Memory B cell (primary cell): ENCODE measurements around the gene RCN1.
"Not testable (repeated sequence)": the region's sequence is repeated elsewhere in the genome, so short reads cannot be mapped to it uniquely, and the experiment has no call there.

Experiments used
- ATAC-seq: fragments of 150-1000 bp; cut with Tn5 transposase; 2 replicates; pipeline ENCODE4 v1.10.0; 2021; ENCODE audit warnings: low read depth, mild to moderate bottlenecking, moderate library complexity
- DNase-seq, 2 donors: peaks; one replicate each; pipeline ENCODE4 v3.0.0; 2022; ENCODE audit warnings: low spot score in 2 of 2
- H3K27ac Mint-ChIP-seq: one replicate; pipeline ENCODE4 v1.8.0; 2022; ENCODE audit warnings: mild to moderate bottlenecking, moderate library complexity, mixed read lengths
- H3K27me3 Mint-ChIP-seq: one replicate; pipeline ENCODE4 v1.8.0; 2022; ENCODE audit warnings: mixed read lengths
- H3K36me3 Mint-ChIP-seq: one replicate; pipeline ENCODE4 v1.8.0; 2022; ENCODE audit warnings: mild to moderate bottlenecking, mixed read lengths
- H3K4me1 Mint-ChIP-seq: one replicate; pipeline ENCODE4 v1.8.0; 2022; ENCODE audit warnings: mixed read lengths
- H3K4me3 Mint-ChIP-seq: one replicate; pipeline ENCODE4 v1.8.0; 2022; ENCODE audit warnings: mild to moderate bottlenecking, moderate library complexity, mixed read lengths
- H3K9me3 Mint-ChIP-seq: one replicate; pipeline ENCODE4 v1.8.0; 2022; ENCODE audit warnings: mixed read lengths

The RCN1 gene

GRCh38 chr11:32113200-32113919 lies 22.5 kb downstream of the RCN1 start:
- Mint-ChIP-seq H3K4me1 (peaks cover 2% of the 10 kb centered on the region), H3K27ac (no peak overlapping the region), H3K4me3 (no peak overlapping the region), H3K9me3 (peaks cover 2% of the 10 kb centered on the region), H3K27me3 (peaks cover 11% of the 10 kb centered on the region), H3K36me3 (no peaks in the 10 kb centered on the region)
- no peak for DNase-seq
- ATAC-seq = no peak

GRCh38 chr11:32113920-32114203 lies 23.0 kb downstream of the RCN1 start:
- peaks cover 11% of the 10 kb centered on the region for H3K27me3 Mint-ChIP-seq
- H3K9me3 Mint-ChIP-seq = peaks cover 2% of the 10 kb centered on the region
- peaks cover 2% of the 10 kb centered on the region for H3K4me1 Mint-ChIP-seq
- ATAC-seq (no peak), DNase-seq (no peak)
- no peak overlapping the region for H3K4me3 Mint-ChIP-seq
- no peaks in the 10 kb centered on the region for H3K36me3 Mint-ChIP-seq
- H3K27ac Mint-ChIP-seq = no peak overlapping the region

DNA sequence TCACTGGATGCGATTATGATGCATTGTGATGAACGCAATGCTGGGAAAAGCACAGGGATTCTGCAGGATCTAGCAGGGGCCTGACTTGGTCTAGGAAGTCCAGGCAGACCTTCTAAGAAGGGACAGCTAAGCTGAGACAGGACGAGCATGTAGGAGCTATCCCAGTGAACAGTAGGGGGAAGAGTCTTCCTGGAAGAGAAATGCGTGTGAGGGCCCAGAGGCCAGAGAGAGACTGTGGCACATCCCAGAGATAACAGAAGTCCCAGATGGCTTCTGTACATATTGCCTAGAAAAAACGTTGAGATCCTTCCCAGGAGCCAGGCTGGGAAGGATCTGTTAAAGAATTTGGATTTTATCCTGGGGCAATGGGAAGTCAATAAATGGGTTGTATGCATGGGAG lies 24.6 kb downstream of the RCN1 start:
- H3K27ac Mint-ChIP-seq = no peak overlapping the region
- H3K4me1 Mint-ChIP-seq = peaks cover 2% of the 10 kb centered on the region
- H3K36me3 Mint-ChIP-seq = no peaks in the 10 kb centered on the region
- no peak for ATAC-seq
- peaks cover 2% of the 10 kb centered on the region for H3K9me3 Mint-ChIP-seq
- H3K4me3 Mint-ChIP-seq = no peak overlapping the region
- peaks cover 13% of the 10 kb centered on the region for H3K27me3 Mint-ChIP-seq
- no peak for DNase-seq

DNA sequence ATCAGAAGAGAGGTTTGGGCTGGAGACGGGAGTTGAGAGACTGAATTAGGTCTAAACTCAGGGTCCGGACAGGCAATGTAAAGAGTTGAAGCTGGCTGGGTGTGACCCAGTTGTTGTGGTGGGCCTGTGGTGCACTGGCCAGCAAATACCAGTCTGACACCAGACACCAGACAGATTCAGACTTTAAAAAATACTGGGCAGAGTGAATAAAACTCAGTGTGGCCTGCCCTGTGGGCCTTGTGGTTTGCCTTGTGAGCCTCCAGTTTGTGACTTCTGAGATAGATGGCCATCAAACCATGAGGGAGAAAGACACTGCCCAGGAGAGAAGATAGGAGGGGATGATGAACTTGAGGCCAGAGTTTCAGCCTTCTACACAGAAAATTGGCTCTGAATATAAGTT lies 25.8 kb downstream of the RCN1 start:
- no peak for ATAC-seq
- peaks cover 2% of the 10 kb centered on the region for H3K4me1 Mint-ChIP-seq
- H3K27me3 Mint-ChIP-seq = peaks cover 13% of the 10 kb centered on the region
- H3K27ac Mint-ChIP-seq = no peak overlapping the region
- H3K4me3 Mint-ChIP-seq = no peak overlapping the region
- no peaks in the 10 kb centered on the region for H3K36me3 Mint-ChIP-seq
- DNase-seq = no peak
- H3K9me3 Mint-ChIP-seq = peaks cover 2% of the 10 kb centered on the region

- peaks cover 13% of the 10 kb centered on the region for H3K27me3 Mint-ChIP-seq
- peaks cover 2% of the 10 kb centered on the region for H3K4me1 Mint-ChIP-seq
- H3K4me3 Mint-ChIP-seq = no peak overlapping the region
- no peak for ATAC-seq
- peaks cover 2% of the 10 kb centered on the region for H3K9me3 Mint-ChIP-seq
- no peak for DNase-seq
- H3K27ac Mint-ChIP-seq = no peak overlapping the region
- no peaks in the 10 kb centered on the region for H3K36me3 Mint-ChIP-seq
These were observed 27.4 kb downstream of the RCN1 start for GRCh38 chr11:32118025-32118974.

- not testable (repeated sequence) for H3K27ac Mint-ChIP-seq, H3K36me3 Mint-ChIP-seq, ATAC-seq, H3K4me3 Mint-ChIP-seq, DNase-seq, H3K9me3 Mint-ChIP-seq, H3K4me1 Mint-ChIP-seq
- H3K27me3 Mint-ChIP-seq = peaks cover 12% of the 10 kb centered on the region
These were observed 28.3 kb downstream of the RCN1 start for GRCh38 chr11:32119139-32119538.

GRCh38 chr11:32121012-32121411 lies 30.1 kb downstream of the RCN1 start:
- peaks cover 13% of the 10 kb centered on the region for H3K27me3 Mint-ChIP-seq
- DNase-seq (no peak), ATAC-seq (no peak)
- no peak overlapping the region for H3K4me3 Mint-ChIP-seq
- no peaks in the 10 kb centered on the region for H3K36me3 Mint-ChIP-seq
- H3K27ac Mint-ChIP-seq = no peak overlapping the region
- peaks cover 2% of the 10 kb centered on the region for H3K4me1 Mint-ChIP-seq
- H3K9me3 Mint-ChIP-seq = peaks cover 4% of the 10 kb centered on the region

DNA sequence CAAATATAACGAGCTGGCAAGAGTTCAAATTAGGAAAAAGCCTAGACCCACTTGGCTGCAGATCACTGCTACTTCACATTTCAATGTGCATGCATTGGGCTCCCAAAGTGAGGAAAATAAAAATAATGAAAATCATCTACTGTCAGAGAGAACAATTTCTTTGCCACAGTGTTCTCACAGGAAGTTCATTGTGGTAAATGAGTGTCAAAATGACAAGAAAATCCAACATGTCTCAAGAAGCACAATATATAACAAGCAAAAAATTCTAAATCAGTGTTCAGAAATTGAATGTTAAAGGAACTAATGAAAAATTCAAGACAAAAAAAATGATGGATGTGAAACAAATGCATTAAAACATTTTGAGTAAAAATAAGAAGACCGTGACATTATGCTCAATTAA lies 31.3 kb downstream of the RCN1 start:
- no peak for ATAC-seq
- H3K27me3 Mint-ChIP-seq = peaks cover 15% of the 10 kb centered on the region
- H3K36me3 Mint-ChIP-seq = no peaks in the 10 kb centered on the region
- no peak overlapping the region for H3K4me3 Mint-ChIP-seq
- H3K4me1 Mint-ChIP-seq = peaks cover 2% of the 10 kb centered on the region
- H3K27ac Mint-ChIP-seq = no peak overlapping the region
- no peak for DNase-seq
- H3K9me3 Mint-ChIP-seq = peaks cover 4% of the 10 kb centered on the region

DNA sequence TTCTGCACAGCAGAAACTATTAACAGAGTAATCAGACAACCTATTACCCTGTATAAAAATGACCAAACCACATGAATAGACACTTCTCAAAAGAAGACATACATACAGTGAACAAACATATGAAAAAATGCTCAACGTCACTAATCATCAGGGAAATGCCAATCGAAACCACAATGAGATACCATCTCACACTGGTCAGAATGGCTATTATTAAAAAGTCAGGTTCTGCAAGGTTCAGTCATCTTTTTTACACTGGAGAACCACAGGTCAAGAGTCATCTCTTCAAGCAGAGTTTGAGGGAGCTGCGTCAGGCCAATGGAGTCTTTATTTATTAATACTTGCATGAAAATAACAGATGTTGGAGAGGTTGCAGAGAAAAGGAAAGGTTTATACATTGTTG lies 40.4 kb downstream of the RCN1 start:
- Mint-ChIP-seq H3K4me3 (no peak overlapping the region), H3K27ac (no peak overlapping the region), H3K4me1 (no peaks in the 10 kb centered on the region), H3K36me3 (no peaks in the 10 kb centered on the region), H3K9me3 (peaks cover 8% of the 10 kb centered on the region), H3K27me3 (peaks cover 7% of the 10 kb centered on the region)
- DNase-seq (no peak), ATAC-seq (no peak)

- Mint-ChIP-seq H3K4me1 (no peaks in the 10 kb centered on the region), H3K27me3 (peaks cover 3% of the 10 kb centered on the region), H3K9me3 (peaks cover 2% of the 10 kb centered on the region), H3K36me3 (no peaks in the 10 kb centered on the region), H3K4me3 (no peak overlapping the region), H3K27ac (no peak overlapping the region)
- ATAC-seq (no peak), DNase-seq (no peak)
These were observed 45.8 kb downstream of the RCN1 start for GRCh38 chr11:32136657-32137056.

DNA sequence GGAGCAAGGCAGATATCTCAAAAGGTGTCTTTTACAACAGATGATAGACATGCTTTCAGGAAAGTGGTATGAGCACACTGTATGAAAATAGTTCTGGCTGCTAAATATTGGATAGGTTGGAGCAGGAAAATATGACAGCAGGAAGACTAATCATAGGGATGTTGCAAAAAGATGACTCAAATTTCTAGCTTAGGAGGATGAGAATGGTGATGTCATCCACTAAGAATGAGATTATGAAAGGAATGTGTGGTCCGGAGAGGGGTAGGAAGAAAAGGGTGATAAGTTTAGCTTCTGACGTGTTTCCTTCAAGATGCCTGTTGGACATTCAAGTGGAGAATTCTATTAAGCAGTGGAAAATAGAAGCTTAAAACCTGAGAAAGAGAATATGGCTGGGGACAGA lies 46.4 kb downstream of the RCN1 start:
- Mint-ChIP-seq H3K27ac (no peak overlapping the region), H3K4me1 (no peaks in the 10 kb centered on the region), H3K4me3 (no peak overlapping the region), H3K36me3 (no peaks in the 10 kb centered on the region), H3K9me3 (peaks cover 2% of the 10 kb centered on the region), H3K27me3 (peaks cover 3% of the 10 kb centered on the region)
- no peak for ATAC-seq
- no peak for DNase-seq

- peaks cover 2% of the 10 kb centered on the region for H3K9me3 Mint-ChIP-seq
- no peaks in the 10 kb centered on the region for H3K36me3 Mint-ChIP-seq
- DNase-seq = no peak
- no peak overlapping the region for H3K27ac Mint-ChIP-seq
- ATAC-seq = no peak
- no peak overlapping the region for H3K4me3 Mint-ChIP-seq
- no peaks in the 10 kb centered on the region for H3K4me1 Mint-ChIP-seq
- peaks cover 4% of the 10 kb centered on the region for H3K27me3 Mint-ChIP-seq
These were observed 47.0 kb downstream of the RCN1 start for GRCh38 chr11:32137869-32138268.

DNA sequence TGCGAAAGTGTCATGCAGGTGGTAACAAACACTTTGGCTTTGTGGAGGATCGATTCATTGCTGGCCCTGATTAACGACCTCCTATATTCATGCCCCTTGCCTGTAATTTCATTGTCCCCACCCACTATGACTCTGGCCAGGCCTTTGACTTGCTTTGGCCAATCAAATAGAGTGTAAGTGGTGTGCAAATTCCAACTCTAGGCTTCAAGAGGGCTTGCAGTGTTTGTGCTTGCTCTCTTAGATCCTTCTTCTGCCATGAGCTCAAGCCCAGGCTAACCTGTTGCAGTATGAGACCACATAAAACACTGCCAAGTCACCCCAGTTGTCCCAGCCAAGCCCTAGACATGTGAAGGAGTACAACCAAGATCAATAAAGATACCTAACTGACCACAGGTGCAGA lies 48.0 kb downstream of the RCN1 start:
- no peaks in the 10 kb centered on the region for H3K36me3 Mint-ChIP-seq
- H3K4me3 Mint-ChIP-seq = no peak overlapping the region
- DNase-seq (no peak), ATAC-seq (no peak)
- H3K4me1 Mint-ChIP-seq = no peaks in the 10 kb centered on the region
- no peak overlapping the region for H3K27ac Mint-ChIP-seq
- peaks cover 6% of the 10 kb centered on the region for H3K27me3 Mint-ChIP-seq
- peaks cover 2% of the 10 kb centered on the region for H3K9me3 Mint-ChIP-seq

GRCh38 chr11:32139896-32140520 lies 49.1 kb downstream of the RCN1 start:
- Mint-ChIP-seq H3K27ac (no peak overlapping the region), H3K27me3 (peaks cover 10% of the 10 kb centered on the region), H3K9me3 (peaks cover 2% of the 10 kb centered on the region), H3K36me3 (no peaks in the 10 kb centered on the region), H3K4me1 (no peaks in the 10 kb centered on the region), H3K4me3 (no peak overlapping the region)
- DNase-seq (no peak), ATAC-seq (no peak)
